Measurements from ENCODE around the gene HDAC2.
"Not testable (repeated sequence)": the region's sequence is repeated elsewhere in the genome, so short reads cannot be mapped to it uniquely, and the experiment has no call there.

The HDAC2 gene

DNA sequence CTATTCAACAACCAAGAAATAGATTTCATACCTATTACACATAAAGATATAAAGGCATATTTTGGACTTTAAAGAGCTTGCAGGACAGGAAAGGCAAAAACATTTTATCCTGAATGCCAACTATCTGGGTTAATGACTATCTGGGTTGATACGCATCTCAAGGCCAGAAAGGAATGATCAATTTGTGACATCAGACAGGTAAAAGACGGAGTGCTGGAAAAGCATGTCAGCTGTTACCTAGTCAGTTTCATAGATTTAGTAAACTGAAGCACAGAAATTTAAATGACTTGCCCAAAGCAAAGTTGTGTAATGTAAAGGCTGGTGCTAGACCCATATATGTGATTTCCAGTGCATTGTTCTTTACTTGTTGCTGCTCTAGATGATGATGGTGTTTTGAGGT is 36.8 kb downstream of the HDAC2 start:
- Histone ChIP-seq H3K4me1 (ENCODE audit: control insufficient read depth, low read depth, low read length) (no peaks in the 10 kb centered on the region), H3K27me3 (ENCODE audit: control insufficient read depth, insufficient read depth, low read length) (no peaks in the 10 kb centered on the region), H3K9ac (ENCODE audit: low read length) (no peak overlapping the region), H3K27ac (ENCODE audit: low read length) (no peak overlapping the region), H3K36me3 (ENCODE audit: control insufficient read depth, low read depth, low read length) (peaks cover 10% of the 10 kb centered on the region), H3K4me3 (ENCODE audit: low read length) (no peak overlapping the region), H3K9me3 (ENCODE audit: control insufficient read depth, low read depth, low read length) (no peaks in the 10 kb centered on the region)

DNA sequence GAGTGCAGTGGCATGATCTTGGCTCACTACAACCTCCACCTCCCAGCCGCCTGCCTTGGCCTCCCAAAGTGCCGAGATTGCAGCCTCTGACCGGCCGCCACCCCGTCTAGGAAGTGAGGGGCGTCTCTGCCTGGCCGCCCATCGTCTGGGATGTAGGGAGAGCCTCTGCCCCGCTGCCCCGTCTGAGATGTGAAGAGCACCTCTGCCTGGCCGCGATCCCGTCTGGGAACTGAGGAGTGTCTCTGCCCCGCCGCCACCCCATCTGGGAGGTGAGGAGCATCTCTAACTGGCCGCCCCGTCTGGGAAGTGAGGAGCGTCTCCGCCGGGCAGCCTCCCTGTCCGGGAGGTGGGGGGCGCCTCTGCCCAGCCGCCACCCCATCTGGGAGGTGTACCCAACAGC is 39.0 kb downstream of the HDAC2 start:
- not testable (repeated sequence) for H3K4me1 ChIP-seq (ENCODE audit: control insufficient read depth, low read depth, low read length); H3K9ac ChIP-seq (ENCODE audit: low read length); H3K27ac ChIP-seq (ENCODE audit: low read length); H3K4me3 ChIP-seq (ENCODE audit: low read length); H3K27me3 ChIP-seq (ENCODE audit: control insufficient read depth, insufficient read depth, low read length); H3K9me3 ChIP-seq (ENCODE audit: control insufficient read depth, low read depth, low read length); H3K36me3 ChIP-seq (ENCODE audit: control insufficient read depth, low read depth, low read length)

DNA sequence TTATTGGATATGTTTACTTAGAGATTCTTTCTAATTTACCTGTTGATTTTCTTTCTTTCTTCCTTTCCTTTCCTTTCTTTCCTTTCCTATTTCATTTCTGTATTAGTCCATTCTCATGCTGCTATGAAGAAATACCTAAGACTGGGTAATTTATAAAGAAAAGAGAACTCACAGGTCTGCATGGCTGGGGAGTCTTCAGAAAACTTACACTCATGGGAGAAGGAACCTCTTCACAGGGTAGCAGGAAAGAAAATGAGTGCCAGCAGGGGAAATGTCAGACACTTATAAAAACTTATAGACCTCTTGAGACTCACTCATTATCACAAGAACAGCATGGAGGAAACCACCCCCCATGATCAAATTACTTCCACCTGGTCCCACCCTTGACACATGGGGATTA is 40.8 kb downstream of the HDAC2 start:
- H3K27ac ChIP-seq (ENCODE audit: low read length) = no peak overlapping the region
- no peak overlapping the region for H3K4me3 ChIP-seq (ENCODE audit: low read length)
- no peaks in the 10 kb centered on the region for H3K9me3 ChIP-seq (ENCODE audit: control insufficient read depth, low read depth, low read length)
- H3K9ac ChIP-seq (ENCODE audit: low read length) = no peak overlapping the region
- no peaks in the 10 kb centered on the region for H3K27me3 ChIP-seq (ENCODE audit: control insufficient read depth, insufficient read depth, low read length)
- peaks cover 2% of the 10 kb centered on the region for H3K36me3 ChIP-seq (ENCODE audit: control insufficient read depth, low read depth, low read length)
- H3K4me1 ChIP-seq (ENCODE audit: control insufficient read depth, low read depth, low read length) = no peaks in the 10 kb centered on the region

DNA sequence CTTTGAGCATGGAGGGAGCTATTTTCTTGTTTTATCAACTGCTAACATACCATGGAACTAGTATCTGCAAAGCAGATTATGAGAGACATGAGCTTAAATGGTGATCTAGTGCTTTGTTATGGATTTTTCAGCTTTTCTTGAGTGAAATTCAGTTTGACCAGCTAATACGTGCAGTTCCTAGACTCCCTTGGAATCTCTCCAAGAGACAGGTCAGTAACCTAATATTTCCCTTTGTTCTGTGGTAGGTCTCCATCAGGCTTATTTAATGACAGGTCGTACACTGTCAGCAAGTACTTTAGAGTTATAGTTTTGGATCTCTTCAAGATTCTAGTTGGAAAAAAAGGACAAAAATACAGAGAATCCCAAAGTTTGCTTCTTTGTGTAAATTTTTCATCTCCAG is 43.9 kb downstream of the HDAC2 start:
- Histone ChIP-seq H3K27ac (ENCODE audit: low read length) (no peak overlapping the region), H3K4me3 (ENCODE audit: low read length) (no peak overlapping the region), H3K27me3 (ENCODE audit: control insufficient read depth, insufficient read depth, low read length) (no peaks in the 10 kb centered on the region), H3K36me3 (ENCODE audit: control insufficient read depth, low read depth, low read length) (no peaks in the 10 kb centered on the region), H3K9me3 (ENCODE audit: control insufficient read depth, low read depth, low read length) (no peaks in the 10 kb centered on the region), H3K9ac (ENCODE audit: low read length) (no peak overlapping the region), H3K4me1 (ENCODE audit: control insufficient read depth, low read depth, low read length) (no peaks in the 10 kb centered on the region)

DNA sequence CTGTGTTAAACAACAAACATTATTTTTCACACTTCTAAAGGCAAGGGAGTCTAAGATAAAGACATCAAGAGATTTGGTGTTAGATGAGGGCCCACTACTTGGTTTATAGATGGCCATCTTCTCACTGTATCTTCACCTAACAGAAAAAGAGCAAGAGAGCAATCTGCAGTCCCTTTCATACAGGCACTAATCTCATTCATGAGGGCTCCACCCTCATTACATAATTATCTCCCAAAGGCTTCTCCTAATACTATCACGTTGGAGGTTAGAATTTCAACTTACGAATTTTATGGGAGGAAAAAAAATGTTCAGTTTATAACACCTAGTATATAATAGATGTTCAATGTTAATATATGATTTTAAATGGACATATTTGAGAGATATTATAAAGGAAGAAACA is 45.6 kb downstream of the HDAC2 start:
- H3K9ac ChIP-seq (ENCODE audit: low read length) = no peak overlapping the region
- no peak overlapping the region for H3K4me3 ChIP-seq (ENCODE audit: low read length)
- H3K36me3 ChIP-seq (ENCODE audit: control insufficient read depth, low read depth, low read length) = no peaks in the 10 kb centered on the region
- H3K4me1 ChIP-seq (ENCODE audit: control insufficient read depth, low read depth, low read length) = no peaks in the 10 kb centered on the region
- no peak overlapping the region for H3K27ac ChIP-seq (ENCODE audit: low read length)
- H3K9me3 ChIP-seq (ENCODE audit: control insufficient read depth, low read depth, low read length) = no peaks in the 10 kb centered on the region
- H3K27me3 ChIP-seq (ENCODE audit: control insufficient read depth, insufficient read depth, low read length) = no peaks in the 10 kb centered on the region

DNA sequence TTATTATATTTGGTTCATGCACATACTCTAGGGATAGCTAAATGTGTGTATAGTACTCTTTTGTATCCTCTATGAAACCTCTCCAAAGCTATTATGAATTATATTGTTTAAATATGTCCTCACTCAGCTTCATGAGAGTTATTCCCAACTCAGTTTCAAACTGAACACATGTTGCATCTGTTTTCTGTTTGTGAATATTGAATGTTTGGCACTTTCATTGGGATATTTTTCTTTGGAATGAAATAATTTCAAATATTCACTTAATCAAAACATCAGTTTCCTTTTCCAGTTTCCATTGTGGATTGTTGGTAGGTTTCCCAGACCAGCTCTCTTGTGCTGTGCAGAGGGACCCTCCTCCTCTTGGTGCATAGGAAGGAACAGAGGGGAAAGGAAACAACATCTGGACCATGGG is 46.6 kb downstream of the HDAC2 start:
- Histone ChIP-seq H3K9me3 (ENCODE audit: control insufficient read depth, low read depth, low read length) (no peaks in the 10 kb centered on the region), H3K9ac (ENCODE audit: low read length) (no peak overlapping the region), H3K36me3 (ENCODE audit: control insufficient read depth, low read depth, low read length) (no peaks in the 10 kb centered on the region), H3K27ac (ENCODE audit: low read length) (no peak overlapping the region), H3K4me3 (ENCODE audit: low read length) (no peak overlapping the region), H3K4me1 (ENCODE audit: control insufficient read depth, low read depth, low read length) (no peaks in the 10 kb centered on the region), H3K27me3 (ENCODE audit: control insufficient read depth, insufficient read depth, low read length) (no peaks in the 10 kb centered on the region)

DNA sequence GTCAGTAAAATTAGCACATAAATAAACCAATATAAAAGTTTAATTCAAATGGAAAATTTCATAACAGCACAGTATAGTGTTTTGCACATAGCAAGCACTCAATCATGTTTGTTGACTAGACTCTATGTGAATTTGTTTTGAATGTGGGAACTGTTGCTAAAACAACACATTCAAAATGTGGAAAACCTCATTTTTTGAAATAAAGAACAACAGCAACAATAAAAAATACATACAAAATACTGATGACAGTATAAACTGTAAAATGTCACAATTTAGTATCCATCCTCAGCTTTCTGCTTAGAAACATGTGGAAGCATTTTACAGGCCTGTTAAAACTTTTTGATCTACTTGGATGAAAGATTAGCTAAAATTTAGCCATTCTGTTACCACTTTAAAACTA is 47.4 kb downstream of the HDAC2 start:
- Histone ChIP-seq H3K36me3 (ENCODE audit: control insufficient read depth, low read depth, low read length) (no peaks in the 10 kb centered on the region), H3K4me1 (ENCODE audit: control insufficient read depth, low read depth, low read length) (no peaks in the 10 kb centered on the region), H3K9ac (ENCODE audit: low read length) (no peak overlapping the region), H3K27ac (ENCODE audit: low read length) (no peak overlapping the region), H3K27me3 (ENCODE audit: control insufficient read depth, insufficient read depth, low read length) (no peaks in the 10 kb centered on the region), H3K9me3 (ENCODE audit: control insufficient read depth, low read depth, low read length) (no peaks in the 10 kb centered on the region), H3K4me3 (ENCODE audit: low read length) (no peak overlapping the region)

DNA sequence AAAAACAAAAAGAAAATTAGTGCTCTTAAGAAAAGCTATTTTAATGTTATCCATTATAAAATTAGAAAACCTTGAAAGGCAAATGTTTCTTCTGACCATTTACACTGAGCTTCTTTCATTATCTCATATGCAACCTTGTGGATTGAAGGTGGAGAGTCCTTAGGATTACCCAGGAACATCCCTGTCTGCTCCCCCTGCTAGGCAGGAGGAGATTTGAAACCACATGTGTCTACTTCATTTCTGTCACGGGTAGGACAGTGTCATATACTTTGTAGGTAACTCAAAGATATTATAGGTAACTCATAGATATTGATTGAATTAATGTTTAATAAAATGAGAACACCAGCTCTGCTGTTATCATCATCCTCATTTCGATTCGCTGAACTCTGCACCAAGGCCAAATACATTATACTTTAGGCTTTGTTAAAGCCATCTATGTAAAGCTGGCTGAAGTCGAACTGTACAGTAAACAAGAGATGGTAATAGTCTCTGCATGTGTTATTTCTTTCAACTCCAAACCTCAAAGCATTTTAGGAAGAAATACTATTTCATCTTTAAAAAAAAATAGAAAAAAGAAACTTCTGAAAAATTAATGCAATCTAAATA is 49.5 kb downstream of the HDAC2 start:
- H3K4me3 ChIP-seq (ENCODE audit: low read length) = no peak overlapping the region

DNA sequence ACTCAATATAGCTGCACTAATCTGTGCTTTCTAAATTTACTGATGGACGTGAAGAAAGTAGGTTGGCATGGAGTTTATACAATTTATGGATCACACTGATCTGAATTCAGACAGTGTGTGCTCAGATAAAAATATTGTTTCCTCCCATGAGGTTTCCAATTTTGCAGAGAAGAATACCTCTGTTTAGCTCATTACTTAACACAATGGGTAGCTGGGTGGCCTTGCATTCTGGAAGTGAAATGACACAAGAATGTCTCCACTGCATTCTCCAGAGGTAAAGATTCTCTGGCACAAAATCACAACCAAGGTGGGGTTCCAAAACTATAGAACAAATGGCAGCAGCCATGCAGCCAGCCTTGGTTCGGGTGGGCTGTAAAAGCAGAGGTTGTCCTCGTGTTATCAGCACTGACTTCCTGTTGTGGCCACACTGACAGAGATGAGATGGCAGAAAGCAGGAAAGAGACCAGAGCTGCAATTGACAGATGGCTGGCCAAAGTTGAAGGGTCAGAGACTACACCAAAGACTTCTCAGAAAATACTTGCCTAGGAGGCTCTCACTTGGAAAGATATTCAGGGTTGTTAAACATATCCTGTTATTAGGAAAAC is 50.2 kb downstream of the HDAC2 start:
- Histone ChIP-seq H3K4me1 (ENCODE audit: control insufficient read depth, low read depth, low read length) (no peaks in the 10 kb centered on the region), H3K4me3 (ENCODE audit: low read length) (no peak overlapping the region), H3K36me3 (ENCODE audit: control insufficient read depth, low read depth, low read length) (no peaks in the 10 kb centered on the region), H3K27me3 (ENCODE audit: control insufficient read depth, insufficient read depth, low read length) (no peaks in the 10 kb centered on the region), H3K27ac (ENCODE audit: low read length) (no peak overlapping the region), H3K9ac (ENCODE audit: low read length) (no peak overlapping the region), H3K9me3 (ENCODE audit: control insufficient read depth, low read depth, low read length) (no peaks in the 10 kb centered on the region)

More for the DNA sequence above, 49.5 kb downstream of the HDAC2 start:
- H3K9ac ChIP-seq (ENCODE audit: low read length) = no peak overlapping the region
- no peaks in the 10 kb centered on the region for H3K4me1 ChIP-seq (ENCODE audit: control insufficient read depth, low read depth, low read length)
- no peak overlapping the region for H3K27ac ChIP-seq (ENCODE audit: low read length)
- H3K36me3 ChIP-seq (ENCODE audit: control insufficient read depth, low read depth, low read length) = no peaks in the 10 kb centered on the region
- H3K27me3 ChIP-seq (ENCODE audit: control insufficient read depth, insufficient read depth, low read length) = no peaks in the 10 kb centered on the region
- H3K9me3 ChIP-seq (ENCODE audit: control insufficient read depth, low read depth, low read length) = no peaks in the 10 kb centered on the region

DNA sequence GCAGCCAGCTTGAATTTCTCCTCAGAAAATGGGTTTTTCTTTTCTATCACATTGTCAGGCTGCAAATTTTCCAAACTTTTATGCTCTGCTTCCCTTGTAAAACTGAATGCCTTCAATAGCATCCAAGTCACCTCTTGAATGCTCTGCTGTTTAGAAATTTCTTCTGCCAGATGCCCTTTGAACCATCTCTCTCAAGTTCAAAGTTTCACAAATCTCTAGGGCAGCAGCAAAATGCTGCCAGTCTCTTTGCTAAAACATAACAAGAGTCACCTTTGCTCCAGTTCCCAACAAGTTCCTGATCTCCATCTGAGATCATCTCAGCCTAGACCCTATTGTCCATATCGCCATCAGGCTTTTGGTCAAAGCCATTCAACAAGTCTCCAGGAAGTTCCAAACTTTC is 60.7 kb downstream of the HDAC2 start:
- H3K9ac ChIP-seq (ENCODE audit: low read length); H3K4me1 ChIP-seq (ENCODE audit: control insufficient read depth, low read depth, low read length); H3K27ac ChIP-seq (ENCODE audit: low read length); H3K4me3 ChIP-seq (ENCODE audit: low read length); H3K27me3 ChIP-seq (ENCODE audit: control insufficient read depth, insufficient read depth, low read length); H3K36me3 ChIP-seq (ENCODE audit: control insufficient read depth, low read depth, low read length); H3K9me3 ChIP-seq (ENCODE audit: control insufficient read depth, low read depth, low read length): not testable (repeated sequence)

DNA sequence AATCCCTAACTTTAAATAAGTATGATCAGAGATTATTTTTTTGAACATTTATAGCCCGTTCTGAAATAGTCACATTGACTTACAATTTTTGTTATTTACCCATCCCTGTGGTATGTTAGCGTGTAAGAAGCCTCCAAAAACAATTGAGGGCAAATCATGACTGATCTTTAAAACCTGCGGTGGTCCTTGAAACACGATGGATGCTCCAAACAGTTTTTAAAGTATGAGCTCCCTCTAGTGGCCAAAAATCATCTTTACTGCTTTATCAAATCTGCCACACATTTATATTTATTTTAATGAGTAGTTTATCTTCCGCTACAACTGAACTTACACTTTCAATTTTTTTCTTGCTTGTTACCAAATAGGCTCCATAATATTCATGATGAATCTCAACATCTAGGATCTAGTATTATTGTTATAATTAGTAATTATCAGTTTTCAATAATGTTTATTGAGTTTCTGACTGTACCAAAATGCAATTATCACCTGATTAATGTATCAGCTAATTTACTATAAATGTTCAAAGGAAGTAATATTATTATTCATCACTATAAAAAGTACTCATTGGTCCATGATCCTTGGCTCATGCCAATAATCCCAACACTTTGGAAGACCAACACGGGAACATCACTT is 61.6 kb downstream of the HDAC2 start:
- H3K27ac ChIP-seq (ENCODE audit: low read length) = no peak overlapping the region
- H3K9ac ChIP-seq (ENCODE audit: low read length) = no peak overlapping the region
- H3K9me3 ChIP-seq (ENCODE audit: control insufficient read depth, low read depth, low read length) = no peaks in the 10 kb centered on the region
- H3K27me3 ChIP-seq (ENCODE audit: control insufficient read depth, insufficient read depth, low read length) = no peaks in the 10 kb centered on the region
- H3K36me3 ChIP-seq (ENCODE audit: control insufficient read depth, low read depth, low read length) = no peaks in the 10 kb centered on the region
- H3K4me1 ChIP-seq (ENCODE audit: control insufficient read depth, low read depth, low read length) = no peaks in the 10 kb centered on the region
- no peak overlapping the region for H3K4me3 ChIP-seq (ENCODE audit: low read length)

DNA sequence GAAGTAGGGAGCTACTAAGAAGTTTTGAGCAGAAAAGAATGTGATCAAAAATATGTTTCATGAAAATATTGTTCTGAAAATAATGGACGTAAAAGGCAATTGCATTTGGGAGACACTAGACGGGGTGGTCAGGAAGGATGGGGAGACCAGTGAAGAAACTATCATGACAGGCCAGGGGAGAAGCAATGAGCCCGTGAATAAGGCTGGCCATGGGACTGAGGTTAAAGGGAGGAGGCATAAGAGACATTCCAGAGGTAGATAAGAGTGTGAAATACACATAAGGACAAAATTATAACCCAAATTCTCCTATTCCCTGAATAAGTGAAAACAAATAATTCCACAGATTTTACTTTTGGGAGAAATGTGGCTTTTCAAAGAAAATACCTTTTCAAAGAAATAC is 62.1 kb downstream of the HDAC2 start:
- Histone ChIP-seq H3K4me1 (ENCODE audit: control insufficient read depth, low read depth, low read length) (no peaks in the 10 kb centered on the region), H3K27me3 (ENCODE audit: control insufficient read depth, insufficient read depth, low read length) (no peaks in the 10 kb centered on the region), H3K4me3 (ENCODE audit: low read length) (no peak overlapping the region), H3K9ac (ENCODE audit: low read length) (no peak overlapping the region), H3K36me3 (ENCODE audit: control insufficient read depth, low read depth, low read length) (no peaks in the 10 kb centered on the region), H3K9me3 (ENCODE audit: control insufficient read depth, low read depth, low read length) (no peaks in the 10 kb centered on the region), H3K27ac (ENCODE audit: low read length) (no peak overlapping the region)

Measured in iPS-18a (cell line).